Measurements from ENCODE around the gene MIF4GD. TPM values are rescaled to one million over a fixed set of nuclear protein-coding genes. Genes with fewer than 3 reads are reported as not detected.

Gene MIF4GD
- total and polyA plus RNA-seq, 2 experiments from 2014 or later: 11.3 to 15.9 TPM

- TF ChIP-seq ZNF462 (CRISPR knock-in tag; IDR thresholded peaks at IDR 0.05) (no peak), ETS1 (IDR thresholded peaks at IDR 0.05) (no peak), EZH2phosphoT487 (IDR thresholded peaks at IDR 0.05; ENCODE audit: unreplicated experiment) (no peak), POLR2AphosphoS5 (IDR thresholded peaks at IDR 0.05; ENCODE audit: low read depth) (no peak), REST (IDR thresholded peaks at IDR 0.05; ENCODE audit: unreplicated experiment) (no peak), STAT1 (IDR thresholded peaks at IDR 0.05; ENCODE audit: unreplicated experiment) (no peak)
Measured at GRCh38 chr17:75288359-75288758, 17.3 kb upstream of the MIF4GD start (continued).
